Mucosa of descending colon (tissue), 3 donors: Measurements from ENCODE around the gene TARBP1. TPM values are rescaled to one million over a fixed set of nuclear protein-coding genes. Genes with fewer than 3 reads are reported as not detected.

Experiments used
- ATAC-seq: fragments of 200-7000 bp; cut with Tn5 transposase; one replicate; pipeline ENCODE4 v1.9.1; 2020; ENCODE audit warnings: mild to moderate bottlenecking, moderate library complexity
- DNase-seq, 3 donors: peaks; one replicate each; pipeline ENCODE4 v3.0.0-alpha.2; 2020
- H3K36me3 ChIP-seq: fragments of 200-600 bp; one replicate; pipeline ENCODE4 v1.8.0; 2021; ENCODE audit warnings: low read depth, mild to moderate bottlenecking
- H3K4me1 ChIP-seq: fragments of 200-600 bp; one replicate; pipeline ENCODE4 v1.8.0; 2021; ENCODE audit warnings: low read depth, mild to moderate bottlenecking
- H3K4me3 ChIP-seq: fragments of 200-600 bp; one replicate; pipeline ENCODE4 v1.8.0; 2021; ENCODE audit warnings: mild to moderate bottlenecking
- H3K9me3 ChIP-seq: fragments of 200-600 bp; one replicate; pipeline ENCODE4 v1.8.0; 2021; ENCODE audit warnings: mild to moderate bottlenecking
- CTCF ChIP-seq: fragments of 200-600 bp; IDR thresholded peaks from one replicate; pipeline ENCODE4 v1.8.0; 2022; ENCODE audit warnings: antibody characterized with exemption, mild to moderate bottlenecking
- intact Hi-C, 2 donors: fragments of 100-400 bp; cut with DNase I in 1 of 2; cut with micrococcal nuclease in 1 of 2; formaldehyde crosslinking; loops; one replicate each; pipeline versions ENCODE4 v1.11.0 to v1.11.1; 2022; cut with DNase I, micrococcal nuclease
- total RNA-seq, 3 donors: library from RNA; stranded (reverse); fragmentation: NEBNext Ultra II Directional in 2 of 3; extraction: Animal tissue kit (Norgen Biotek cat#: 25700) in 2 of 3; gene quantifications; one replicate each; pipeline versions ENCODE4 v1.2.1 to v1.2.4, GENCODE V29; 2021 to 2023
- donor health status: DM: no; HTN: no; CAD: no; lungs with moderate emphysema.
- donor health status: DM: no; HTN: no; CAD: no.
- donor health status: DM: no; HTN: yes; CAD: no.

Gene TARBP1
- total RNA-seq, 3 donors from 2014 or later = 16.2 to 29.5 (median 23.5) TPM

- no peaks in the 10 kb centered on the region for H3K4me1 ChIP-seq
- no peak for DNase-seq
- no peaks in the 10 kb centered on the region for H3K9me3 ChIP-seq
- TF ChIP-seq CTCF = no peak
- intact Hi-C loops = loop anchor here in 1 of 2 donors (5.0 kb wide), 1 partner anchor 604 kb away; no protein-coding TSS in a partner anchor
- H3K4me3 ChIP-seq = no peak overlapping the region
- no peaks in the 10 kb centered on the region for H3K36me3 ChIP-seq
- ATAC-seq = no peak
Observed at GRCh38 chr1:234488054-234489006, 9.4 kb upstream of the TARBP1 start.

- ATAC-seq (peak; percentile 79), DNase-seq (peak in 1 of 3 donors; percentile 61)
- no peaks in the 10 kb centered on the region for H3K4me1 ChIP-seq
- intact Hi-C loops = loop anchor here in 1 of 2 donors (5.0 kb wide), 1 partner anchor 605 kb away; no protein-coding TSS in a partner anchor
- no peaks in the 10 kb centered on the region for H3K36me3 ChIP-seq
- no peaks in the 10 kb centered on the region for H3K9me3 ChIP-seq
- H3K4me3 ChIP-seq = no peak overlapping the region
- TF ChIP-seq CTCF = peak; percentile 18
Observed at GRCh38 chr1:234486858-234487840, 8.2 kb upstream of the TARBP1 start.

GRCh38 chr1:234484991-234485739, 6.2 kb upstream of the TARBP1 start:
- intact Hi-C loops = loop anchor here in 1 of 2 donors (5.0 kb wide), 1 partner anchor 607 kb away; no protein-coding TSS in a partner anchor

GRCh38 chr1:234484218-234484617, 5.2 kb upstream of the TARBP1 start:
- no peaks in the 10 kb centered on the region for H3K36me3 ChIP-seq
- intact Hi-C loops = no loop called here
- TF ChIP-seq CTCF = no peak
- H3K4me3 ChIP-seq = no peak overlapping the region
- H3K4me1 ChIP-seq = no peaks in the 10 kb centered on the region
- H3K9me3 ChIP-seq = no peaks in the 10 kb centered on the region
- ATAC-seq (no peak), DNase-seq (no peak)

More at GRCh38 chr1:234484991-234485739, 6.2 kb upstream of the TARBP1 start:
- Histone ChIP-seq H3K4me3 (no peak overlapping the region), H3K4me1 (no peaks in the 10 kb centered on the region), H3K9me3 (no peaks in the 10 kb centered on the region), H3K36me3 (no peaks in the 10 kb centered on the region)
- TF ChIP-seq CTCF = no peak
- ATAC-seq (no peak), DNase-seq (no peak)

GRCh38 chr1:234481771-234482170, 2.8 kb upstream of the TARBP1 start:
- intact Hi-C loops = no loop called here
- TF ChIP-seq CTCF = no peak

More at GRCh38 chr1:234481771-234482170, 2.8 kb upstream of the TARBP1 start:
- H3K9me3 ChIP-seq = no peaks in the 10 kb centered on the region
- DNase-seq (no peak), ATAC-seq (no peak)
- no peaks in the 10 kb centered on the region for H3K36me3 ChIP-seq
- no peaks in the 10 kb centered on the region for H3K4me1 ChIP-seq
- no peak overlapping the region for H3K4me3 ChIP-seq
